IMR-90 (cell line): ENCODE results near the gene HNMT. TPM values are rescaled to one million over a fixed set of nuclear protein-coding genes. Genes with fewer than 3 reads are reported as not detected.

ENCODE experiments used
- ATAC-seq: fragments of 200-7000 bp; cut with Tn5 transposase; 2 replicates; pipeline ENCODE4 v1.9.1; 2020; ENCODE audit warnings: low read depth, mild to moderate bottlenecking, moderate library complexity
- BruUV-seq: library from RNA; stranded (reverse); fragments of 400-500 nt; replicated peaks from 2 replicates; lab custom pipeline; 2021; lab: Mats Ljungman, UMichigan
- CTCF ChIA-PET: fragments of 300-600 bp; formaldehyde crosslinking; extraction: SDS; loops from one replicate; lab custom pipeline; 2021; ENCODE audit warnings: antibody characterized with exemption; lab: Yijun Ruan, JAX
- POLR2A ChIA-PET: fragments of 300-600 bp; sonication (Branson Sonifier 250); formaldehyde crosslinking; loops from one replicate; lab custom pipeline; 2022; ENCODE audit warnings: antibody characterized with exemption; ENCODE audit not compliant: unreplicated experiment; lab: Charles Lee
- DNase-seq: peaks from one replicate; pipeline ENCODE4 v3.0.0; 2013
- H2AFZ ChIP-seq: replicated peaks from 2 replicates; pipeline ENCODE3; 2013; ENCODE audit warnings: low read length, mild to moderate bottlenecking; ENCODE audit not compliant: poor library complexity
- H2AK5ac ChIP-seq: 2 replicates; pipeline ENCODE4 v1.6.1; 2013; ENCODE audit warnings: low read depth, low read length, inconsistent platforms
- H2AK9ac ChIP-seq: replicated peaks from 2 replicates; pipeline ENCODE3; 2013; ENCODE audit warnings: mild to moderate bottlenecking, low read depth, low read length, moderate library complexity; ENCODE audit not compliant: poor library complexity
- H2BK120ac ChIP-seq: 2 replicates; pipeline ENCODE4 v1.6.1; 2013; ENCODE audit warnings: low read depth, low read length, inconsistent platforms
- H2BK15ac ChIP-seq: 3 replicates; pipeline ENCODE4 v1.6.1; 2013; ENCODE audit warnings: low read depth, low read length, inconsistent platforms
- H2BK20ac ChIP-seq: 2 replicates; pipeline ENCODE4 v1.6.1; 2013; ENCODE audit warnings: low read depth, mild to moderate bottlenecking, inconsistent platforms, low read length, moderate library complexity
- H2BK5ac ChIP-seq: 2 replicates; pipeline ENCODE4 v1.6.1; 2013; ENCODE audit warnings: mild to moderate bottlenecking, low read depth, low read length, inconsistent platforms; ENCODE audit not compliant: poor library complexity, severe bottlenecking
- H3K14ac ChIP-seq: replicated peaks from 2 replicates; pipeline ENCODE4 v1.6.1; 2013; ENCODE audit warnings: low read depth, low read length, inconsistent platforms
- H3K18ac ChIP-seq: 2 replicates; pipeline ENCODE4 v1.6.1; 2013; ENCODE audit warnings: low read depth, low read length, control low read depth
- H3K23ac ChIP-seq: 2 replicates; pipeline ENCODE4 v1.6.1; 2013; ENCODE audit warnings: low read depth, low read length, inconsistent platforms
- H3K27ac ChIP-seq: 2 replicates; pipeline ENCODE4 v1.5.1; 2013; ENCODE audit warnings: mild to moderate bottlenecking, control low read depth, low read length; ENCODE audit not compliant: insufficient read depth
- H3K27me3 ChIP-seq: 2 replicates; pipeline ENCODE4 v1.6.1; 2013; ENCODE audit warnings: low read length; ENCODE audit not compliant: control insufficient read depth, insufficient read depth
- H3K36me3 ChIP-seq: 2 replicates; pipeline ENCODE4 v1.6.1; 2013; ENCODE audit warnings: low read length, mixed read lengths; ENCODE audit not compliant: control insufficient read depth, insufficient read depth
- H3K4ac ChIP-seq: 2 replicates; pipeline ENCODE4 v1.6.1; 2013; ENCODE audit warnings: low read depth, low read length, inconsistent platforms
- H3K4me1 ChIP-seq: 2 replicates; pipeline ENCODE4 v1.6.1; 2013; ENCODE audit warnings: low read length, mixed read lengths; ENCODE audit not compliant: control insufficient read depth, insufficient read depth
- H3K4me2 ChIP-seq: 2 replicates; pipeline ENCODE4 v1.6.1; 2013; ENCODE audit warnings: low read depth, mild to moderate bottlenecking, control low read depth, low read length, moderate library complexity
- H3K4me3 ChIP-seq: 2 replicates; pipeline ENCODE4 v1.5.1; 2013; ENCODE audit warnings: low read depth, mild to moderate bottlenecking, control low read depth, low read length, moderate library complexity; ENCODE audit not compliant: insufficient read depth
- H3K56ac ChIP-seq: 2 replicates; pipeline ENCODE4 v1.6.1; 2013; ENCODE audit warnings: low read length, inconsistent platforms; ENCODE audit not compliant: insufficient read depth; ENCODE audit errors: extremely low read depth
- H3K79me1 ChIP-seq, 2 experiments: 2 replicates each; pipeline ENCODE4 v1.6.1; 2013; ENCODE audit warnings: low read length in 2 of 2, inconsistent platforms in 1 of 2, low read depth in 1 of 2
- H3K9ac ChIP-seq: 2 replicates; pipeline ENCODE4 v1.6.1; 2013; ENCODE audit warnings: low read depth, low read length, control low read depth
- H3K9me1 ChIP-seq: 2 replicates; pipeline ENCODE4 v1.6.1; 2013; ENCODE audit warnings: low read length, inconsistent platforms; ENCODE audit not compliant: insufficient read depth
- H3K9me3 ChIP-seq: 2 replicates; pipeline ENCODE4 v1.6.1; 2013; ENCODE audit warnings: low read length; ENCODE audit not compliant: control insufficient read depth, insufficient read depth
- H4K20me1 ChIP-seq: 2 replicates; pipeline ENCODE4 v1.6.1; 2013; ENCODE audit warnings: low read length, inconsistent platforms; ENCODE audit not compliant: insufficient read depth
- H4K5ac ChIP-seq: 2 replicates; pipeline ENCODE4 v1.6.1; 2013; ENCODE audit warnings: mild to moderate bottlenecking, low read depth, low read length, control low read depth
- H4K8ac ChIP-seq, 2 experiments: 2 replicates each; pipeline ENCODE4 v1.6.1; 2013; ENCODE audit warnings: low read depth in 2 of 2, low read length in 2 of 2, control low read depth in 1 of 2, inconsistent platforms in 1 of 2
- H4K91ac ChIP-seq: 2 replicates; pipeline ENCODE4 v1.6.1; 2013; ENCODE audit warnings: low read depth, low read length, inconsistent platforms; ENCODE audit not compliant: insufficient read depth
- BHLHE40 ChIP-seq: fragments of 150-350 bp; IDR thresholded peaks from 2 replicates; pipeline ENCODE4 v1.6.1; 2016; ENCODE audit warnings: mild to moderate bottlenecking, low read depth, low read length
- CEBPB ChIP-seq: IDR thresholded peaks from 2 replicates; pipeline ENCODE4 v1.6.1; 2012; ENCODE audit warnings: low read depth, low read length, improper control_type of control experiment
- CHD1 ChIP-seq: IDR thresholded peaks from 2 replicates; pipeline ENCODE4 v1.6.1; 2012; ENCODE audit warnings: low read depth, low read length, improper control_type of control experiment
- FOS ChIP-seq: fragments of 150-350 bp; IDR thresholded peaks from 2 replicates; pipeline ENCODE4 v1.6.1; 2016; ENCODE audit warnings: low read depth, low read length
- MAFK ChIP-seq: IDR thresholded peaks from 2 replicates; pipeline ENCODE4 v1.6.1; 2012; ENCODE audit warnings: low read depth, low read length, improper control_type of control experiment
- MAZ ChIP-seq: IDR thresholded peaks from 2 replicates; pipeline ENCODE4 v1.6.1; 2012; ENCODE audit warnings: low read depth, mild to moderate bottlenecking, low read length, improper control_type of control experiment, moderate library complexity, borderline replicate concordance
- MXI1 ChIP-seq: IDR thresholded peaks from 2 replicates; pipeline ENCODE4 v1.6.1; 2012; ENCODE audit warnings: low read depth, mild to moderate bottlenecking, low read length, moderate library complexity, borderline replicate concordance
- NFE2L2 ChIP-seq: fragments of 150-350 bp; IDR thresholded peaks from 2 replicates; pipeline ENCODE4 v1.6.1; 2016; ENCODE audit warnings: low read depth, mild to moderate bottlenecking, low read length
- POLR2A ChIP-seq: IDR thresholded peaks from 2 replicates; pipeline ENCODE4 v1.6.1; 2012; ENCODE audit warnings: mild to moderate bottlenecking, low read depth, low read length
- RAD21 ChIP-seq: IDR thresholded peaks from 2 replicates; pipeline ENCODE4 v1.6.1; 2012; ENCODE audit warnings: low read length, improper control_type of control experiment
- RCOR1 ChIP-seq: IDR thresholded peaks from 2 replicates; pipeline ENCODE4 v1.6.1; 2012; ENCODE audit warnings: mild to moderate bottlenecking, low read length, improper control_type of control experiment; ENCODE audit not compliant: insufficient replicate concordance
- RFX5 ChIP-seq: IDR thresholded peaks from 2 replicates; pipeline ENCODE4 v1.8.0; 2012; ENCODE audit warnings: low read depth, mild to moderate bottlenecking, low read length, moderate library complexity
- SMC3 ChIP-seq: fragments of 150-350 bp; IDR thresholded peaks from 2 replicates; pipeline ENCODE4 v1.6.1; 2016; ENCODE audit warnings: low read depth, mild to moderate bottlenecking, antibody characterized with exemption, low read length, moderate library complexity
- dilution Hi-C: fragments of 300-500 bp; cut with HindIII; formaldehyde crosslinking; loops from one replicate; pipeline ENCODE4 v1.14.3; 2018; ENCODE audit warnings: low sequenced_read_pairs; ENCODE audit not compliant: unreplicated experiment
- in situ Hi-C: fragments of 300-500 bp; cut with MboI; formaldehyde crosslinking; loops from 3 replicates; pipeline ENCODE4 v1.14.3; 2019; ENCODE audit warnings: low sequenced_read_pairs, inconsistent platforms, mixed read lengths
- intact Hi-C: fragments of 100-400 bp; cut with micrococcal nuclease; formaldehyde crosslinking; loops from 2 replicates; pipeline ENCODE4 v1.10.0; 2022
- polyA plus RNA-seq, 3 experiments: library from polyadenylated mRNA; depleted of rRNA; stranded (reverse); fragments of >200 nt; gene quantifications; 2 replicates each; pipeline ENCODE4 v1.2.3, GENCODE V29; 2012; ENCODE audit warnings: low replicate concordance in 1 of 3
- total RNA-seq: library from RNA; depleted of rRNA; stranded (reverse); fragments of >200 nt; gene quantifications from 2 replicates; pipeline ENCODE4 v1.2.3, GENCODE V29; 2012
- TF ChIP-seq, protein P1 (sequence below): conservative IDR thresholded peaks from 2 replicates; pipeline ENCODE4 v1.5.1; 2012; ENCODE audit warnings: mild to moderate bottlenecking, low read depth, low read length, improper control_type of control experiment
- TF ChIP-seq, protein P2 (sequence below): fragments of 150-350 bp; IDR thresholded peaks from 2 replicates; pipeline ENCODE4 v1.6.1; 2016; ENCODE audit warnings: low read depth, mild to moderate bottlenecking, low read length, moderate library complexity, borderline replicate concordance
- TF ChIP-seq, protein P3 (sequence below): fragments of 150-350 bp; IDR thresholded peaks from 2 replicates; pipeline ENCODE4 v1.6.1; 2017; ENCODE audit warnings: mild to moderate bottlenecking, antibody characterized with exemption, low read length, low read depth

HNMT gene
- total and polyA plus RNA-seq, 2 of the 4 experiments (the other 2 are of a cell fraction): 6.4 to 14.2 TPM

DNA sequence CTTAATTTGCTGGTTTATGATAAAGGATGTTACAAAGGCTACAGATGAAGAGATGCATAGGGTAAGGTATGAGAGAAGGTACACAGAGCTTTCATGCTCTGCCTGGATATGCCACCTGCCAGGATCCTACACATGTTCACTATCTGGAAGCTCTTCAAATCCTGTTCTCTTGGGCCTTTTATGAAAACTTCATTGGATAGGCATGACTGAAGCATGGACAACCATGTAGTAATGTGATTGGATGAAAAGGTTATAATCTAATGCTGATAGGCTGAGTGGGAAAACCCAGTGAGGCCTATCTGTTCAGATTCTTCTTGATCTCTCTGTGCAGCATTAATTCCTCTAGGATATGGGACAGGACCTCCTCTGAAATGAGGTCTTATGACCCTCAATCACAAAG is 26.8 kb downstream of the HNMT start:
- H4K8ac ChIP-seq: no peak overlapping the region
- no peaks in the 10 kb centered on the region for H3K4me1 ChIP-seq
- H2BK20ac ChIP-seq: no peak overlapping the region
- no peak overlapping the region for H4K91ac ChIP-seq
- no peak overlapping the region for H3K4me3 ChIP-seq
- ChIA-PET POLR2A (no interaction called here), CTCF (no interaction called here)
- no peaks in the 10 kb centered on the region for H3K79me1 ChIP-seq
- no peak overlapping the region for H2BK5ac ChIP-seq
- TF ChIP-seq, protein P1, sequence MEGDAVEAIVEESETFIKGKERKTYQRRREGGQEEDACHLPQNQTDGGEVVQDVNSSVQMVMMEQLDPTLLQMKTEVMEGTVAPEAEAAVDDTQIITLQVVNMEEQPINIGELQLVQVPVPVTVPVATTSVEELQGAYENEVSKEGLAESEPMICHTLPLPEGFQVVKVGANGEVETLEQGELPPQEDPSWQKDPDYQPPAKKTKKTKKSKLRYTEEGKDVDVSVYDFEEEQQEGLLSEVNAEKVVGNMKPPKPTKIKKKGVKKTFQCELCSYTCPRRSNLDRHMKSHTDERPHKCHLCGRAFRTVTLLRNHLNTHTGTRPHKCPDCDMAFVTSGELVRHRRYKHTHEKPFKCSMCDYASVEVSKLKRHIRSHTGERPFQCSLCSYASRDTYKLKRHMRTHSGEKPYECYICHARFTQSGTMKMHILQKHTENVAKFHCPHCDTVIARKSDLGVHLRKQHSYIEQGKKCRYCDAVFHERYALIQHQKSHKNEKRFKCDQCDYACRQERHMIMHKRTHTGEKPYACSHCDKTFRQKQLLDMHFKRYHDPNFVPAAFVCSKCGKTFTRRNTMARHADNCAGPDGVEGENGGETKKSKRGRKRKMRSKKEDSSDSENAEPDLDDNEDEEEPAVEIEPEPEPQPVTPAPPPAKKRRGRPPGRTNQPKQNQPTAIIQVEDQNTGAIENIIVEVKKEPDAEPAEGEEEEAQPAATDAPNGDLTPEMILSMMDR: no peak
- TF ChIP-seq RFX5 (no peak), RCOR1 (no peak), CHD1 (no peak), SMC3 (no peak), MXI1 (no peak), POLR2A (no peak), MAZ (no peak), CEBPB (no peak), NFE2L2 (no peak), FOS (no peak), MAFK (no peak), BHLHE40 (no peak), RAD21 (no peak)
- TF ChIP-seq, protein P2, sequence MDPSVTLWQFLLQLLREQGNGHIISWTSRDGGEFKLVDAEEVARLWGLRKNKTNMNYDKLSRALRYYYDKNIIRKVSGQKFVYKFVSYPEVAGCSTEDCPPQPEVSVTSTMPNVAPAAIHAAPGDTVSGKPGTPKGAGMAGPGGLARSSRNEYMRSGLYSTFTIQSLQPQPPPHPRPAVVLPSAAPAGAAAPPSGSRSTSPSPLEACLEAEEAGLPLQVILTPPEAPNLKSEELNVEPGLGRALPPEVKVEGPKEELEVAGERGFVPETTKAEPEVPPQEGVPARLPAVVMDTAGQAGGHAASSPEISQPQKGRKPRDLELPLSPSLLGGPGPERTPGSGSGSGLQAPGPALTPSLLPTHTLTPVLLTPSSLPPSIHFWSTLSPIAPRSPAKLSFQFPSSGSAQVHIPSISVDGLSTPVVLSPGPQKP: no peak
- TF ChIP-seq, protein P3, sequence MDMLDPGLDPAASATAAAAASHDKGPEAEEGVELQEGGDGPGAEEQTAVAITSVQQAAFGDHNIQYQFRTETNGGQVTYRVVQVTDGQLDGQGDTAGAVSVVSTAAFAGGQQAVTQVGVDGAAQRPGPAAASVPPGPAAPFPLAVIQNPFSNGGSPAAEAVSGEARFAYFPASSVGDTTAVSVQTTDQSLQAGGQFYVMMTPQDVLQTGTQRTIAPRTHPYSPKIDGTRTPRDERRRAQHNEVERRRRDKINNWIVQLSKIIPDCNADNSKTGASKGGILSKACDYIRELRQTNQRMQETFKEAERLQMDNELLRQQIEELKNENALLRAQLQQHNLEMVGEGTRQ: no peak
- H4K5ac ChIP-seq: no peak overlapping the region
- no peak overlapping the region for H3K56ac ChIP-seq
- no TSS peak for BruUV-seq
- in situ Hi-C loops: no loop called here
- no peak for DNase-seq
- no peak overlapping the region for H3K23ac ChIP-seq
- dilution Hi-C loops: no loop called here
- peaks cover 5% of the 10 kb centered on the region; the same call in 1 of the 2 replicates for H3K36me3 ChIP-seq
- peaks cover 2% of the 10 kb centered on the region; the same call in 1 of the 2 replicates for H3K9me3 ChIP-seq
- no peak overlapping the region for H3K14ac ChIP-seq
- H4K20me1 ChIP-seq: no peaks in the 10 kb centered on the region
- no peak overlapping the region for H2BK15ac ChIP-seq
- H3K27me3 ChIP-seq: no peaks in the 10 kb centered on the region
- H3K4me2 ChIP-seq: no peak overlapping the region
- H2BK120ac ChIP-seq: no peak overlapping the region
- H2AFZ ChIP-seq: no peak overlapping the region
- no peak overlapping the region for H3K27ac ChIP-seq
- no peak for ATAC-seq
- no peak overlapping the region for H2AK9ac ChIP-seq
- no peak overlapping the region for H3K18ac ChIP-seq
- no peak overlapping the region for H3K4ac ChIP-seq
- no peaks in the 10 kb centered on the region for H3K9me1 ChIP-seq
- H2AK5ac ChIP-seq: no peak overlapping the region
- intact Hi-C loops: no loop called here
- H3K9ac ChIP-seq: no peak overlapping the region
